WTC11 (cell line): ENCODE results near the gene GSTK1. TPM values are rescaled to one million over a fixed set of nuclear protein-coding genes. Genes with fewer than 3 reads are reported as not detected.
A peak's percentile ranks its signal among the peaks of the same experiment; 100 is the strongest.
"Not testable (repeated sequence)": the region's sequence is repeated elsewhere in the genome, so short reads cannot be mapped to it uniquely, and the experiment has no call there.

Experiments
- ATAC-seq: fragments of 200-7000 bp; cut with Tn5 transposase; 2 replicates; pipeline ENCODE4 v1.10.0; 2021; ENCODE audit warnings: mild to moderate bottlenecking, moderate library complexity
- CTCF ChIA-PET: fragments of 300-600 bp; sonication (Branson Sonifier 250); formaldehyde crosslinking; loops from one replicate; lab custom pipeline; 2021; ENCODE audit warnings: antibody characterized with exemption; lab: Charles Lee
- POLR2A ChIA-PET: fragments of 350-600 bp; sonication (Branson Sonifier 250); formaldehyde crosslinking; loops from one replicate; lab custom pipeline; 2021; ENCODE audit warnings: antibody characterized with exemption; lab: Charles Lee
- DNase-seq: peaks from one replicate; pipeline ENCODE4 v3.0.0; 2021; ENCODE audit warnings: low spot score
- H3K27ac Mint-ChIP-seq: 2 replicates; pipeline ENCODE4 v1.8.0; 2021; ENCODE audit warnings: mixed read lengths
- H3K27me3 Mint-ChIP-seq: 2 replicates; pipeline ENCODE4 v1.8.0; 2021; ENCODE audit warnings: low read depth, mild to moderate bottlenecking, moderate library complexity, mixed read lengths
- H3K36me3 Mint-ChIP-seq: 2 replicates; pipeline ENCODE4 v1.8.0; 2021; ENCODE audit warnings: mixed read lengths
- H3K4me1 Mint-ChIP-seq: 2 replicates; pipeline ENCODE4 v1.8.0; 2022; ENCODE audit warnings: mixed read lengths
- H3K4me3 Mint-ChIP-seq: 2 replicates; pipeline ENCODE4 v1.8.0; 2021; ENCODE audit warnings: mild to moderate bottlenecking, moderate library complexity, mixed read lengths
- H3K9me3 Mint-ChIP-seq: 2 replicates; pipeline ENCODE4 v1.8.0; 2021; ENCODE audit warnings: mixed read lengths
- ATF1 ChIP-seq: sonication (generic); formaldehyde crosslinking; IDR thresholded peaks from 2 replicates; pipeline ENCODE4 v1.8.1; 2023; ENCODE audit warnings: mild to moderate bottlenecking, moderate library complexity, missing genetic modification reagents
- ETV6 ChIP-seq: sonication (generic); formaldehyde crosslinking; IDR thresholded peaks from 2 replicates; pipeline ENCODE4 v1.8.1; 2022; ENCODE audit warnings: mild to moderate bottlenecking, missing genetic modification reagents
- NR3C1 ChIP-seq: sonication (generic); formaldehyde crosslinking; conservative IDR thresholded peaks from 2 replicates; pipeline ENCODE4 v1.8.1; 2023; ENCODE audit warnings: low read depth, mild to moderate bottlenecking, missing genetic modification reagents
- OVOL2 ChIP-seq: fragments of 250-450 bp; sonication (Bioruptor Pico); IDR thresholded peaks from 2 replicates; pipeline ENCODE4 v1.9.0; 2021; ENCODE audit warnings: mild to moderate bottlenecking, borderline replicate concordance
- RORB ChIP-seq: fragments of 250-450 bp; sonication (Bioruptor Pico); IDR thresholded peaks from 2 replicates; pipeline ENCODE4 v1.9.0; 2021; ENCODE audit warnings: mild to moderate bottlenecking
- TP53 ChIP-seq: sonication (generic); formaldehyde crosslinking; IDR thresholded peaks from 2 replicates; pipeline ENCODE4 v1.8.1; 2023; ENCODE audit warnings: mild to moderate bottlenecking, missing genetic modification reagents
- ZNF219 ChIP-seq: sonication (generic); formaldehyde crosslinking; IDR thresholded peaks from 2 replicates; pipeline ENCODE4 v1.8.0; 2023; ENCODE audit warnings: missing genetic modification reagents, mild to moderate bottlenecking, borderline replicate concordance
- ZNF263 ChIP-seq: sonication (generic); formaldehyde crosslinking; IDR thresholded peaks from 2 replicates; pipeline ENCODE4 v1.8.1; 2022; ENCODE audit warnings: low read depth, mild to moderate bottlenecking, moderate library complexity, missing genetic modification reagents
- ZNF317 ChIP-seq: sonication (generic); formaldehyde crosslinking; IDR thresholded peaks from 2 replicates; pipeline ENCODE4 v1.8.1; 2023; ENCODE audit warnings: low read depth, mild to moderate bottlenecking, moderate library complexity, missing genetic modification reagents, borderline replicate concordance
- ZNF423 ChIP-seq: fragments of 250-450 bp; sonication (Bioruptor Pico); IDR thresholded peaks from 2 replicates; pipeline ENCODE4 v2.1.2; 2022; ENCODE audit warnings: mild to moderate bottlenecking, moderate library complexity
- total RNA-seq: library from RNA; stranded (reverse); gene quantifications from 3 replicates; pipeline ENCODE4 v1.2.3, GENCODE V29; 2021
- TF ChIP-seq, protein P1 (sequence below): sonication (generic); formaldehyde crosslinking; IDR thresholded peaks from 2 replicates; pipeline ENCODE4 v1.8.1; 2022; ENCODE audit warnings: low read depth, mild to moderate bottlenecking, moderate library complexity, missing genetic modification reagents, borderline replicate concordance
- TF ChIP-seq, protein P2 (sequence below): sonication (generic); formaldehyde crosslinking; IDR thresholded peaks from 2 replicates; pipeline ENCODE4 v1.8.0; 2022; ENCODE audit warnings: mild to moderate bottlenecking, missing genetic modification reagents
- TF ChIP-seq, protein P3 (sequence below): fragments of 250-450 bp; sonication (Bioruptor Pico); conservative IDR thresholded peaks from 2 replicates; pipeline ENCODE4 v1.9.0; 2021; ENCODE audit warnings: mild to moderate bottlenecking

Gene GSTK1
- total RNA-seq, 1 experiment from 2014 or later = 30.1 TPM

DNA sequence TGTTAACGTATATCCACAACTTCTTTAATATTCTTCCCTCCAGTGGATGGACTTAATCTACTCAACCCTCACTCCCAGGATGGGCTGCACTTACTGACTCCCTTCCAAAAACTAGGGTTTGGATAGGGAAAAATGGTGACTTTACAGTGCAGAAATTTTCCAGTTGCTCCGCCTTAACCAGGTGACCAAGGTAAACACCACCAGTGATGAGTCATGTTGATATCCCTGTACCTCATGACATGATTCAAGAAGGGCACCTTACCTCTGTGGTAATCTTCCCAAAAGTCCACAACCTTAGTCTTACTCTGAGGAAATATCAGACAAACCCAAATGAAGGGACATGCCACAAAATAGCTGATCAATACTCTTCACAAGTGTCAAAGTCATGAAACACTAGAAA lies 3.5 kb upstream of the GSTK1 start:
- H3K4me1 Mint-ChIP-seq = peaks cover 12% of the 10 kb centered on the region
- ATAC-seq = no peak
- CTCF ChIA-PET = interaction anchor here (1.7 kb wide), 1 partner anchor 20 kb away, joined by 6 read pairs; no protein-coding TSS in a partner anchor
- POLR2A ChIA-PET = no interaction called here
- H3K4me3 Mint-ChIP-seq = no peak overlapping the region
- peak overlapping the region; percentile 47; the same call in 1 of the 2 replicates for H3K27ac Mint-ChIP-seq
- no peaks in the 10 kb centered on the region for H3K36me3 Mint-ChIP-seq
- peaks cover 4% of the 10 kb centered on the region for H3K9me3 Mint-ChIP-seq
- DNase-seq = no peak
- TF ChIP-seq, protein P1, sequence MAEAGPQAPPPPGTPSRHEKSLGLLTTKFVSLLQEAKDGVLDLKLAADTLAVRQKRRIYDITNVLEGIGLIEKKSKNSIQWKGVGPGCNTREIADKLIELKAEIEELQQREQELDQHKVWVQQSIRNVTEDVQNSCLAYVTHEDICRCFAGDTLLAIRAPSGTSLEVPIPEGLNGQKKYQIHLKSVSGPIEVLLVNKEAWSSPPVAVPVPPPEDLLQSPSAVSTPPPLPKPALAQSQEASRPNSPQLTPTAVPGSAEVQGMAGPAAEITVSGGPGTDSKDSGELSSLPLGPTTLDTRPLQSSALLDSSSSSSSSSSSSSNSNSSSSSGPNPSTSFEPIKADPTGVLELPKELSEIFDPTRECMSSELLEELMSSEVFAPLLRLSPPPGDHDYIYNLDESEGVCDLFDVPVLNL (CRISPR knock-in tag) = no peak
- TF ChIP-seq ATF1 (CRISPR knock-in tag) = no peak
- TF ChIP-seq, all 79 proteins: peak for 0
- H3K27me3 Mint-ChIP-seq = peaks cover 14% of the 10 kb centered on the region

DNA sequence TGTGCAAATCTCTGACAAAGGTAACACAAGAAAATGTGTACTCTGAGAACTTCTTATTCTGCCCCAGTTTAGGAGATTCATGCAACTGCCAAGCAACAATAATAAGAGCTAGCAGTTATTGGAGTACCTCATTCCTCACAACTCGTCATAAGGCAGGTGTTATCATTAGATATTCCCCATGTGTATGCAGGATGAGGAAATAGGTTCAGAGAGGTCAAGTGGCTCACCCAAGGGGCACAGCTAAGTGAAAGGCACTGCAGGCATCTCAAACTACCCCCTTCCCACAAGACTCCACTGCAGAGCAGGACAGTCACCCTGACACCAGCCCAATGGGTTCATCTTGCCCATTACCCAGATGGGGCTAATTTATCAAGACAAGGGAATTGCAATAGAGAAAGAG lies 1.3 kb upstream of the GSTK1 start:
- Mint-ChIP-seq H3K9me3 (peaks cover 4% of the 10 kb centered on the region), H3K27ac (no peak overlapping the region), H3K4me1 (peaks cover 12% of the 10 kb centered on the region), H3K4me3 (0 out of 2 replicates have a peak overlapping the region, but pooled peaks have one; percentile 16), H3K36me3 (no peaks in the 10 kb centered on the region)
- ATAC-seq = no peak
- POLR2A ChIA-PET = no interaction called here
- DNase-seq = no peak
- TF ChIP-seq NR3C1 = no peak
- TF ChIP-seq TP53 = no peak
- TF ChIP-seq RORB (CRISPR knock-in tag) = no peak
- TF ChIP-seq ZNF263 (CRISPR knock-in tag) = no peak
- TF ChIP-seq ZNF219 (CRISPR knock-in tag) = no peak
- TF ChIP-seq, all 79 proteins: peak for 0
- H3K27me3 Mint-ChIP-seq = peaks cover 14% of the 10 kb centered on the region
- CTCF ChIA-PET = no interaction called here

DNA sequence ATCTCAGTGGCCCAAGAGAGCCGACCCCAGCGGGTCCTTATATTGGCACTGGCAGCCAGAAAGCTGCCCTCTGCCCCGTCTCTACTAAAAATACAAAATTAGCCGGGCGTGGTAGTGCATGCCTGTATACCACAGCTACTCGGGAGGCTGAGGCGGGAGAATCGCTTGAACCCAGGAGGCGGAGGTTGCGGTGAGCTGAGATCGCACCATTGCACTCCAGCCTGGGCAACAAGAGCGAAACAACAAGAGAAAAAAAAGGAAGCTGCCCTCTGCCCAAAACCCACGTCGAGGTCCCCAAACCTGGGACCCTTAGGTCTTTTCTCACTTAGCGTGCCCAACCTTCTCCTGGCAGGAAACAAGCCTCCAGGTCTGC lies 941 bp downstream of the GSTK1 start:
- H3K9me3 Mint-ChIP-seq, H3K36me3 Mint-ChIP-seq, H3K27ac Mint-ChIP-seq, POLR2A ChIA-PET, ATAC-seq, DNase-seq: not testable (repeated sequence)
- CTCF ChIA-PET = interaction anchor here (0.9 to 1.7 kb wide), 6 partner anchors 24 to 254 kb away, joined by 3 to 19 read pairs (median 6); no protein-coding TSS in a partner anchor
- Mint-ChIP-seq H3K4me3 (peak overlapping the region; percentile 89), H3K27me3 (peaks cover 14% of the 10 kb centered on the region), H3K4me1 (peaks cover 12% of the 10 kb centered on the region)

DNA sequence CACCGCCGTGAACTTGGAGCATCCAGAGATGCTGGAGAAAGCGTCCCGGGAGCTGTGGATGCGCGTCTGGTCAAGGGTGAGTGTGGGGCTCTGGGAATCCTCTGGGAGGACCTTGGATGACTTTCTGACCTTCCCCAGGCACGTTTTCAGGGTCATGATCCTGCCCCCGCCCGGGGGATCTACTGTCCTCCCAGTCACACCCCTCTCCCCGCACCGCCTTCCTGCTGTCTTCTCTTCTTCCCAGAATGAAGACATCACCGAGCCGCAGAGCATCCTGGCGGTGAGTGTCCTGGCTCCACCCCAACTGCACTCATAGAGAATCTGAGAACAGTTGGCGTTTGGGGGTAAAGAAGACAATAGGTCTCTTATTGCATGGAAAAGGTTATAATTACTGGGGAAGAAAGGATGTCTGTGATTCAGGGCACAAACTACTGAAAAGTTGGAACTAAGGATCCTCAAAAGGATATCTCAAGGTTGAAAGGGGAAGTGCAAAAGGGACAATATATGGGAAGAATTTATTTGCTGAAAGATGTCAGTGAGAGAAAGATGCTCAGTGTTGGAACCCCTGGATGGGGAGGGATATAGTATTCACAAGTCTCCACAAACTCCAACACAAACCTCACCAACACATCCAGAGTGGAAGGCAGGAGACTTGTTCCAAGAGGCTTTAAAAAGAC lies 1.9 kb downstream of the GSTK1 start:
- peaks cover 4% of the 10 kb centered on the region for H3K9me3 Mint-ChIP-seq
- DNase-seq (no peak), ATAC-seq (no peak)
- ChIA-PET CTCF (interaction anchor here (0.9 kb wide), 1 partner anchor 25 kb away, joined by 4 read pairs; no protein-coding TSS in a partner anchor), POLR2A (no interaction called here)
- H3K27me3 Mint-ChIP-seq = peaks cover 14% of the 10 kb centered on the region
- no peak overlapping the region for H3K4me3 Mint-ChIP-seq
- H3K27ac Mint-ChIP-seq = no peak overlapping the region
- peaks cover 12% of the 10 kb centered on the region for H3K4me1 Mint-ChIP-seq
- TF ChIP-seq ETV6 (CRISPR knock-in tag) = no peak
- TF ChIP-seq, protein P2, sequence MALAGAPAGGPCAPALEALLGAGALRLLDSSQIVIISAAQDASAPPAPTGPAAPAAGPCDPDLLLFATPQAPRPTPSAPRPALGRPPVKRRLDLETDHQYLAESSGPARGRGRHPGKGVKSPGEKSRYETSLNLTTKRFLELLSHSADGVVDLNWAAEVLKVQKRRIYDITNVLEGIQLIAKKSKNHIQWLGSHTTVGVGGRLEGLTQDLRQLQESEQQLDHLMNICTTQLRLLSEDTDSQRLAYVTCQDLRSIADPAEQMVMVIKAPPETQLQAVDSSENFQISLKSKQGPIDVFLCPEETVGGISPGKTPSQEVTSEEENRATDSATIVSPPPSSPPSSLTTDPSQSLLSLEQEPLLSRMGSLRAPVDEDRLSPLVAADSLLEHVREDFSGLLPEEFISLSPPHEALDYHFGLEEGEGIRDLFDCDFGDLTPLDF (CRISPR knock-in tag) = no peak
- TF ChIP-seq ZNF423 (CRISPR knock-in tag) = no peak
- no peak for TF ChIP-seq OVOL2 (CRISPR knock-in tag)
- TF ChIP-seq ZNF317 (CRISPR knock-in tag) = no peak
- TF ChIP-seq, protein P3, sequence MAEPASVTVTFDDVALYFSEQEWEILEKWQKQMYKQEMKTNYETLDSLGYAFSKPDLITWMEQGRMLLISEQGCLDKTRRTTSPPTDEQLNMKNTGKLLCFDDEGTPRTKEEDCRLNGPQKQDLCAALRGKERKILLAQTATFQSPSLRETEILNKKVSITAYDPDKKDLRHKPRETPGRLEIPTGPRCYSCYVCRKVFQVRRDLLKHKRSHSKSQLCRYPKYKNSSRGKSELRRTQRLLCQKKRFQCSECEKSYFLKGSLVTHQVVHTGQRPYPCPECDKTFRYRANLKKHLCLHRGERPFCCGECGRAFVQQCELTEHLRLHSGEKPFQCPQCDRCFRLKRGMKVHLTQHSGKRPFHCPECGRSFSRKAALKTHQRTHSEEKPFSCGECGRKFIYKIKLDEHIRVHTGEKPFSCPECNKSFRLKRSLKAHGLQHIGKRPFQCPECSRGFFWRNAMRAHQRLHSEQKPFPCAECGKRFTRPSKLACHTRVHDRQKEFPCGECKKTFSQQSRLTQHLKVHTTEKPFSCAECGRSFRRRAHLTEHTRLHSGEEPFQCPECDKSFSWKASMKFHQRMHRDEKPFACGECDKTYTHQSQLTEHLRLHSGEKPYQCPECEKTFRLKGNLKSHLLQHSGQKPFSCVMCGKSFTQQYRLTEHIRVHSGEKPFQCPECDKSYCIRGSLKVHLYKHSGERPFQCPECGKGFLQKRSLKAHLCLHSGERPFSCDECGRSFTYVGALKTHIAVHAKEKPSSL (CRISPR knock-in tag) = no peak
- peaks cover 4% of the 10 kb centered on the region; the same call in 1 of the 2 replicates for H3K36me3 Mint-ChIP-seq
